ENCODE data around the gene ZCCHC7. TPM values are rescaled to one million over a fixed set of nuclear protein-coding genes. Genes with fewer than 3 reads are reported as not detected.

Gene ZCCHC7
- total RNA-seq, 3 donors from 2014 or later (not counting 1 experiment from before 2014, with no cell fraction given), result 42.4 to 43.2 (median 42.8) TPM

DNA sequence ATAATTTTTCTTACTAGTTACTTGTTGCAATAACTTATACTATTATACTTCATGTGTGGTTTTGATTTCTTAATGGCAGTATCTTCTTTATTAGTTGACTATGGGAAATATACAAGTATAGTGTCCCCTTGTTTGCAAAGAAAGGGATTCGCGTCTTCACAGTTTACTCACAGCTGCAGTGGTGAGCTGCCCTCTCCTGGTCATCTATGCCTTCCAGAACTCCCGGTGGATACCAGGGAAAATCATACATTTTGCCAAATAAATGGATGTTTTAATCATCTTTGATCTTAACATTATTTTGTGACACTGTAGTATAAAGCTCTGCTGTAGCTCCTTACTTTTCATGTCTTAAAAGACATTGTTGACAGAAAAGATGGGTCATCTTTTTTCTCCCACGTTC lies 142.0 kb downstream of the ZCCHC7 start:
- Histone ChIP-seq H3K36me3 (ENCODE audit: control insufficient read depth, insufficient read depth, low read length) (no peaks in the 10 kb centered on the region), H3K4me3 (ENCODE audit: low read length) (no peak overlapping the region), H3K9me3 (ENCODE audit: control insufficient read depth, insufficient read depth, low read length) (no peaks in the 10 kb centered on the region), H3K27me3 (ENCODE audit: control insufficient read depth, insufficient read depth, low read length) (no peaks in the 10 kb centered on the region), H3K4me1 (ENCODE audit: control insufficient read depth, insufficient read depth, low read length) (no peaks in the 10 kb centered on the region), H3K27ac (ENCODE audit: low read length) (no peak overlapping the region)
- 91% methylated on average over 4 of the region's 4 CpGs for WGBS (ENCODE audit: insufficient coverage)
- H3K4me1 Mint-ChIP-seq, result peaks cover 14 to 18% of the 10 kb centered on the region in 2 donors
- TF ChIP-seq CTCF (IDR thresholded peaks at IDR 0.05), result no peak
- ATAC-seq (no peak), DNase-seq (peak in 1 of 2 donors; percentile 5)
- H3K27me3 Mint-ChIP-seq (ENCODE audit: low read depth in 2 of 2), result no peaks in the 10 kb centered on the region
- intact Hi-C loops (cut with micrococcal nuclease), result loop anchor here (5.0 kb wide), 1 partner anchor 40 kb away; no protein-coding TSS in a partner anchor
- no peaks in the 10 kb centered on the region for H3K36me3 Mint-ChIP-seq
- no peaks in the 10 kb centered on the region for H3K9me3 Mint-ChIP-seq
- no peak overlapping the region for H3K4me3 Mint-ChIP-seq
- H3K27ac Mint-ChIP-seq, result no peak overlapping the region

GRCh38 chr9:37264539-37264938 lies 144.2 kb downstream of the ZCCHC7 start:
- no peaks in the 10 kb centered on the region for H3K4me1 ChIP-seq (ENCODE audit: control insufficient read depth, insufficient read depth, low read length)
- no peak overlapping the region for H3K27ac ChIP-seq (ENCODE audit: low read length)
- H3K4me3 Mint-ChIP-seq, result no peak overlapping the region
- no peak for DNase-seq
- no peaks in the 10 kb centered on the region for H3K9me3 ChIP-seq (ENCODE audit: control insufficient read depth, insufficient read depth, low read length)
- no peaks in the 10 kb centered on the region for H3K27me3 Mint-ChIP-seq (ENCODE audit: low read depth in 2 of 2)
- ATAC-seq, result no peak
- H3K9me3 Mint-ChIP-seq, result no peaks in the 10 kb centered on the region
- H3K27me3 ChIP-seq (ENCODE audit: control insufficient read depth, insufficient read depth, low read length), result no peaks in the 10 kb centered on the region
- no peak overlapping the region for H3K27ac Mint-ChIP-seq
- intact Hi-C loops (cut with micrococcal nuclease), result loop anchor here (5.0 kb wide), 1 partner anchor 42 kb away; no protein-coding TSS in a partner anchor
- H3K36me3 Mint-ChIP-seq, result no peaks in the 10 kb centered on the region
- no peak overlapping the region for H3K4me3 ChIP-seq (ENCODE audit: low read length)
- H3K4me1 Mint-ChIP-seq, result peaks cover 14 to 25% of the 10 kb centered on the region in 2 donors
- TF ChIP-seq CTCF (IDR thresholded peaks at IDR 0.05), result no peak
- no CpG with 5 or more reads among the region's 1 CpG for WGBS (ENCODE audit: insufficient coverage)
- H3K36me3 ChIP-seq (ENCODE audit: control insufficient read depth, insufficient read depth, low read length), result no peaks in the 10 kb centered on the region

DNA sequence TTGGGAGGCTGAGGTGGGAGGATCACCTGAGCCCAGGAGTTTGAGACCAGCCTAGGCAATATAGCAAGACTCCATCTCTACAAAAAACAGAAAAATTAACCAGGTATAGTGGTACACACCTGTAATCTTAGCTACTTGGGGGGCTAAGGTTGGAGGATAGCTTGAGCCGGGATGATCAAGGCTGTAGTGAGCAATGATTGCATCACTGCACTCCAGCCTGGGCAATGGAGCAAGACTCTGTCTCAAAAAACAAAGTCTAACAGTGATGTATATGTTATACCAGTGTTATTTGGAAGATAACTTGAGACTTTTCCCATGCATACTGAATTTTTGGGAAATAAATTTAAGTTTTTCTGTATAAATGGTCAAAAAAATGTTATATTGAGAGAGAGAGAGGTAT lies 146.3 kb downstream of the ZCCHC7 start:
- no peaks in the 10 kb centered on the region for H3K27me3 Mint-ChIP-seq (ENCODE audit: low read depth in 2 of 2)
- DNase-seq, result no peak
- H3K4me1 Mint-ChIP-seq, result peaks cover 0 to 14% of the 10 kb centered on the region in 2 donors
- Histone ChIP-seq H3K4me1 (ENCODE audit: control insufficient read depth, insufficient read depth, low read length) (no peaks in the 10 kb centered on the region), H3K4me3 (ENCODE audit: low read length) (no peak overlapping the region), H3K36me3 (ENCODE audit: control insufficient read depth, insufficient read depth, low read length) (no peaks in the 10 kb centered on the region), H3K9me3 (ENCODE audit: control insufficient read depth, insufficient read depth, low read length) (no peaks in the 10 kb centered on the region), H3K27me3 (ENCODE audit: control insufficient read depth, insufficient read depth, low read length) (no peaks in the 10 kb centered on the region), H3K27ac (ENCODE audit: low read length) (no peak overlapping the region)
- intact Hi-C loops (cut with micrococcal nuclease), result no loop called here
- WGBS (ENCODE audit: insufficient coverage), result 91% methylated on average over 1 of the region's 1 CpG
- H3K36me3 Mint-ChIP-seq, result no peaks in the 10 kb centered on the region
- H3K27ac Mint-ChIP-seq, result no peak overlapping the region
- TF ChIP-seq CTCF (IDR thresholded peaks at IDR 0.05), result no peak
- H3K9me3 Mint-ChIP-seq, result no peaks in the 10 kb centered on the region
- H3K4me3 Mint-ChIP-seq, result no peak overlapping the region
- no peak for ATAC-seq

- H3K36me3 ChIP-seq (ENCODE audit: control insufficient read depth, insufficient read depth, low read length), result peaks cover 2% of the 10 kb centered on the region
- no peak overlapping the region for H3K27ac ChIP-seq (ENCODE audit: low read length)
- H3K4me3 Mint-ChIP-seq, result no peak overlapping the region
- DNase-seq (no peak), ATAC-seq (no peak)
- no peak overlapping the region for H3K27ac Mint-ChIP-seq
- intact Hi-C loops (cut with micrococcal nuclease), result no loop called here
- no peaks in the 10 kb centered on the region for H3K36me3 Mint-ChIP-seq
- no peaks in the 10 kb centered on the region for H3K27me3 ChIP-seq (ENCODE audit: control insufficient read depth, insufficient read depth, low read length)
- 100% methylated on average over 5 of the region's 5 CpGs for WGBS (ENCODE audit: insufficient coverage)
- H3K9me3 Mint-ChIP-seq, result no peaks in the 10 kb centered on the region
- no peak overlapping the region for H3K4me3 ChIP-seq (ENCODE audit: low read length)
- TF ChIP-seq CTCF (IDR thresholded peaks at IDR 0.05), result no peak
- H3K9me3 ChIP-seq (ENCODE audit: control insufficient read depth, insufficient read depth, low read length), result no peaks in the 10 kb centered on the region
- no peaks in the 10 kb centered on the region for H3K4me1 ChIP-seq (ENCODE audit: control insufficient read depth, insufficient read depth, low read length)
- no peaks in the 10 kb centered on the region for H3K27me3 Mint-ChIP-seq (ENCODE audit: low read depth in 2 of 2)
- H3K4me1 Mint-ChIP-seq, result peaks cover 0 to 14% of the 10 kb centered on the region in 2 donors
Observed at GRCh38 chr9:37269221-37269620, 148.8 kb downstream of the ZCCHC7 start.
